ENCODE data around the gene EFR3B. TPM values are rescaled to one million over a fixed set of nuclear protein-coding genes. Genes with fewer than 3 reads are reported as not detected.
"Not testable (repeated sequence)": the region's sequence is repeated elsewhere in the genome, so short reads cannot be mapped to it uniquely, and the experiment has no call there.

The EFR3B gene, protein sequence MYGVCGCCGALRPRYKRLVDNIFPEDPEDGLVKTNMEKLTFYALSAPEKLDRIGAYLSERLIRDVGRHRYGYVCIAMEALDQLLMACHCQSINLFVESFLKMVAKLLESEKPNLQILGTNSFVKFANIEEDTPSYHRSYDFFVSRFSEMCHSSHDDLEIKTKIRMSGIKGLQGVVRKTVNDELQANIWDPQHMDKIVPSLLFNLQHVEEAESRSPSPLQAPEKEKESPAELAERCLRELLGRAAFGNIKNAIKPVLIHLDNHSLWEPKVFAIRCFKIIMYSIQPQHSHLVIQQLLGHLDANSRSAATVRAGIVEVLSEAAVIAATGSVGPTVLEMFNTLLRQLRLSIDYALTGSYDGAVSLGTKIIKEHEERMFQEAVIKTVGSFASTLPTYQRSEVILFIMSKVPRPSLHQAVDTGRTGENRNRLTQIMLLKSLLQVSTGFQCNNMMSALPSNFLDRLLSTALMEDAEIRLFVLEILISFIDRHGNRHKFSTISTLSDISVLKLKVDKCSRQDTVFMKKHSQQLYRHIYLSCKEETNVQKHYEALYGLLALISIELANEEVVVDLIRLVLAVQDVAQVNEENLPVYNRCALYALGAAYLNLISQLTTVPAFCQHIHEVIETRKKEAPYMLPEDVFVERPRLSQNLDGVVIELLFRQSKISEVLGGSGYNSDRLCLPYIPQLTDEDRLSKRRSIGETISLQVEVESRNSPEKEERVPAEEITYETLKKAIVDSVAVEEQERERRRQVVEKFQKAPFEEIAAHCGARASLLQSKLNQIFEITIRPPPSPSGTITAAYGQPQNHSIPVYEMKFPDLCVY
- total RNA-seq = 1 to 10 TPM; 1.0 to 1.1 TPM

DNA sequence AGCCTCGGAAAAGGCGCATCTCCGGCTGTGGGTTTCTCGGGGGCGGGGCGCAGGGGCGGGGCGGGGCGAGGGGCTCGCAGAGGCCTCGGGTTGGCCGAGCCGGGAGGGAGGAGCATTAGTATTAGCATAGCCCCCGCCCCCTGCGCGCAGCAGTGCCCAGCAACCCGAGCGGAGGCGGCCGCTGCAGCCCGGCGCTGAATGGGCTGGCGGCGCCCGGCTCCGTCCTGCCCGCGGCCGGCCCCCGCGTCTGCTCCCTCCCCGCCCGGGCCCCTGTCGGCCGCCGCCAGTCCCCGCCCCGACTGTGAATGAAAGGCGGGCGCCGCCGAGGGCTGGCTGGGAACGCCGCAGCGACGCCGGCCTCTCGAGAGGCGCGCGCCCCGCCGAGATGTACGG, at the start of gene EFR3B:
TSS of gene EFR3B (plus strand) at position 149 of the 393 bp plus-strand sequence. CDS start at position 386, 237 bp downstream.
- ChIA-PET POLR2A (interaction anchor here (0.6 to 1.4 kb wide), 2 partner anchors 67 to 246 kb away, joined by 3 to 5 read pairs; no protein-coding TSS in a partner anchor), CTCF (interaction anchor here (0.7 to 2.2 kb wide), 3 partner anchors 57 to 88 kb away, joined by 3 to 10 read pairs (median 5); no protein-coding TSS in a partner anchor)
- Mint-ChIP-seq H3K4me1 (peaks cover 32% of the 10 kb centered on the region), H3K36me3 (ENCODE audit: low read depth) (no peaks in the 10 kb centered on the region), H3K9me3 (ENCODE audit: low read depth) (no peaks in the 10 kb centered on the region), H3K27ac (no peak within 1 kb of the TSS), H3K4me3 (peak within 1 kb of the TSS; percentile 71), H3K27me3 (peaks cover 38% of the 10 kb centered on the region)
- intact Hi-C loops (cut with DNase I, micrococcal nuclease) = loop anchor here (1.0 to 10.0 kb wide), 11 partner anchors 60 to 1117 kb away; partner anchors contain the start of genes ATAD2B (in 1 of the 2), CENPO (in 1 of the 2), DNAJC27 (in 1 of the 2) and DTNB (in 1 of the 2)
- ATAC-seq (peak; percentile 84), DNase-seq (peak; percentile 93)

DNA sequence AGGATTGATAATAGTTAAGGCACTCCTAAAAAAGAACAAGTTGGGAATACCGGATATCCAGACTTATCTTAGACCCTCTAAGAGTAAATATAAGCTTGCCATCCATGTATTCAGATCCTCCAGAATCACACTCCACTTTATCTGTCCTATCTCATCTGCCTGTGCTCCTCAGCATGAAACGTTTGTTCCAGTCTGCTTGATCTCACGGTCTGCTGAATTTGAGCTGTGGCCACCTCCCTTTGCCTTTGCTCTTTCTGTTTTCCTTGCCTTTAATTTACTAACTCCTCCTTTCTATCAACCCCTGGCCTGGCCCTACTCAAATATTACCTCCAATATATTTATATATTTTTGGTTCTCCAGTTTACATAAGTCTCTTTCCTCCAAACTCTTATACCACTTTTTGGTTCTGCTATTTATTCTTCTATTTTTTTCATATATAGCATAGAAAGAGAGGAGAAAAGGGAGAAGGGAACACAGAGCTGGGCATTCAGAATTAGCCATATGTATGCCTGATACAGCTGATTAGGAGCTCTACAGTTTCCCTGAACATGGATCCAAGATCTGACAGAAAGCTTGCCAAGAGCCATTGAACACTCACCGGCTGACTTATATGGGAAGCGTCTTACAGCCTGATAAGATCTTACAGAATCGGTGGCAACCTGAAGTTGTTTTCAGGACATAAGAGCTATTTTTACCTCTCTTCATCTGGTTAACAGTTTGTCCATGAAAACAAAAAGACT, 48.3 kb upstream of the EFR3B start:
- POLR2A ChIA-PET = no interaction called here
- ATAC-seq (no peak), DNase-seq (no peak)
- H3K36me3 Mint-ChIP-seq (ENCODE audit: low read depth) = no peaks in the 10 kb centered on the region
- H3K9me3 Mint-ChIP-seq (ENCODE audit: low read depth) = no peaks in the 10 kb centered on the region
- H3K27ac Mint-ChIP-seq = no peak overlapping the region
- H3K27me3 Mint-ChIP-seq = peaks cover 3% of the 10 kb centered on the region
- intact Hi-C loops (cut with DNase I, micrococcal nuclease) = no loop called here
- CTCF ChIA-PET = interaction anchor here (2.9 kb wide), 1 partner anchor 18 kb away, joined by 11 read pairs; no protein-coding TSS in a partner anchor
- no peaks in the 10 kb centered on the region for H3K4me1 Mint-ChIP-seq
- no peak overlapping the region for H3K4me3 Mint-ChIP-seq

- H3K9me3 Mint-ChIP-seq (ENCODE audit: low read depth) = no peaks in the 10 kb centered on the region
- peaks cover 3% of the 10 kb centered on the region for H3K27me3 Mint-ChIP-seq
- DNase-seq (no peak), ATAC-seq (no peak)
- ChIA-PET POLR2A (no interaction called here), CTCF (interaction anchor here (0.5 to 2.9 kb wide), 4 partner anchors 8 to 1170 kb away, joined by 3 to 11 read pairs (median 3); no protein-coding TSS in a partner anchor)
- intact Hi-C loops (cut with DNase I, micrococcal nuclease) = no loop called here
- no peak overlapping the region for H3K27ac Mint-ChIP-seq
- no peaks in the 10 kb centered on the region for H3K36me3 Mint-ChIP-seq (ENCODE audit: low read depth)
- no peak overlapping the region for H3K4me3 Mint-ChIP-seq
- no peaks in the 10 kb centered on the region for H3K4me1 Mint-ChIP-seq
Observed at GRCh38 chr2:24994146-24994724, 47.6 kb upstream of the EFR3B start.

GRCh38 chr2:24999097-24999496, 42.8 kb upstream of the EFR3B start:
- ATAC-seq; H3K4me1 Mint-ChIP-seq; H3K36me3 Mint-ChIP-seq (ENCODE audit: low read depth); H3K9me3 Mint-ChIP-seq (ENCODE audit: low read depth); intact Hi-C loops (cut with DNase I, micrococcal nuclease); POLR2A ChIA-PET; H3K4me3 Mint-ChIP-seq; DNase-seq; H3K27ac Mint-ChIP-seq; H3K27me3 Mint-ChIP-seq: not testable (repeated sequence)
- CTCF ChIA-PET = interaction anchor here (0.6 kb wide), 1 partner anchor 113 kb away, joined by 3 read pairs; no protein-coding TSS in a partner anchor

GRCh38 chr2:25000036-25000435, 41.8 kb upstream of the EFR3B start:
- Mint-ChIP-seq H3K4me3 (no peak overlapping the region), H3K4me1 (no peaks in the 10 kb centered on the region), H3K36me3 (ENCODE audit: low read depth) (no peaks in the 10 kb centered on the region), H3K9me3 (ENCODE audit: low read depth) (no peaks in the 10 kb centered on the region), H3K27me3 (peaks cover 8% of the 10 kb centered on the region), H3K27ac (no peak overlapping the region)
- ChIA-PET POLR2A (no interaction called here), CTCF (no interaction called here)
- ATAC-seq (no peak), DNase-seq (no peak)
- intact Hi-C loops (cut with DNase I, micrococcal nuclease) = no loop called here

DNA sequence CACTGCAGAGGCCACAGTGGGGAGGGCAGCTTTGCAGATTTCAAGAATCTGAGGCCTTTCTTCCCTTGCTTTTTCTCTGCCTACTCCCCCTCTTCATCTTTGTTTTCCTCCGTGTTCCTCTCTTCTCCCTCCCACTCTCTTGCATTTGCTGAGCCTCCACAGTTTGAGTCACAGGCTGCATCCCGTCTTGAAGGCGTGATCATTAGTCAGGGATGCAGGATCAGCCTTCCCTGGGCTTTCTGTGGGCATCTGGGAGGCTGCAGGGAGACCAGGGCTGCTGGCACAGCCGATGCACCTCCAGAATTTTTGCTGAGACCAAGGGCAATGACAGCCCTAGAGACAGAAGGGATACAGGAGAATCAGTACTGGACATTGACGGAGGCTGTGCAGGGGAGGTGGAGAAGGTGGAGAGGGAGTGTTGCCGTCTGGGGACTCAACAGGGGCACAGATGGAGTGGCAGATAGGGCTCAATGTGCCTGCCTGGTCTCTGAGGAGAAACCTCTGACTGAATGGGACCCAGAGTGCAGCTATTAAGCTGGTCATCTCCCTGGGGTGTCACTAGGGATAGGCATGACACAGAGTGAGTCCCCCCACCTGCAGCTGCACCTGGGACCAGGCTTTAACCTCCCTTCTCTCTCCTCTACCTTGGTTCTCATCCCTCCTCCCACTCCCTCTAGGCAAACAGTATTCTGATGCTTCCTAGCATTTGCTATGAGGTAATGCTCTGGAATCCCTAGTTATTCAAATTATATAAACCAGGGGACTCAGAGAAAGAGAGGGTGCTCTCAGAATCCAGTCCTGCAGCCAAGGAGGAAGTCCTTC, 41.2 kb upstream of the EFR3B start:
- intact Hi-C loops (cut with DNase I, micrococcal nuclease) = no loop called here
- ATAC-seq = no peak
- CTCF ChIA-PET = no interaction called here

GRCh38 chr2:25001325-25001637, 40.6 kb upstream of the EFR3B start:
- ChIA-PET POLR2A (no interaction called here), CTCF (no interaction called here)
- ATAC-seq (no peak), DNase-seq (no peak)
- no peaks in the 10 kb centered on the region for H3K4me1 Mint-ChIP-seq
- H3K4me3 Mint-ChIP-seq = no peak overlapping the region
- intact Hi-C loops (cut with DNase I, micrococcal nuclease) = no loop called here
- no peak overlapping the region for H3K27ac Mint-ChIP-seq
- H3K27me3 Mint-ChIP-seq = peaks cover 8% of the 10 kb centered on the region
- H3K9me3 Mint-ChIP-seq (ENCODE audit: low read depth) = no peaks in the 10 kb centered on the region
- no peaks in the 10 kb centered on the region for H3K36me3 Mint-ChIP-seq (ENCODE audit: low read depth)

More for the DNA sequence above, 41.2 kb upstream of the EFR3B start:
- POLR2A ChIA-PET = no interaction called here
- no peaks in the 10 kb centered on the region for H3K9me3 Mint-ChIP-seq (ENCODE audit: low read depth)
- H3K4me3 Mint-ChIP-seq = no peak overlapping the region
- DNase-seq = no peak
- H3K27ac Mint-ChIP-seq = no peak overlapping the region
- peaks cover 8% of the 10 kb centered on the region for H3K27me3 Mint-ChIP-seq
- no peaks in the 10 kb centered on the region for H3K4me1 Mint-ChIP-seq
- H3K36me3 Mint-ChIP-seq (ENCODE audit: low read depth) = no peaks in the 10 kb centered on the region

- DNase-seq (no peak), ATAC-seq (no peak)
- CTCF ChIA-PET = no interaction called here
- no peaks in the 10 kb centered on the region for H3K36me3 Mint-ChIP-seq (ENCODE audit: low read depth)
- H3K4me3 Mint-ChIP-seq = no peak overlapping the region
- intact Hi-C loops (cut with DNase I, micrococcal nuclease) = no loop called here
- no peak overlapping the region for H3K27ac Mint-ChIP-seq
- no peaks in the 10 kb centered on the region for H3K9me3 Mint-ChIP-seq (ENCODE audit: low read depth)
- POLR2A ChIA-PET = no interaction called here
- no peaks in the 10 kb centered on the region for H3K4me1 Mint-ChIP-seq
- peaks cover 8% of the 10 kb centered on the region for H3K27me3 Mint-ChIP-seq
Observed at GRCh38 chr2:25002066-25002465, 39.8 kb upstream of the EFR3B start.

DNA sequence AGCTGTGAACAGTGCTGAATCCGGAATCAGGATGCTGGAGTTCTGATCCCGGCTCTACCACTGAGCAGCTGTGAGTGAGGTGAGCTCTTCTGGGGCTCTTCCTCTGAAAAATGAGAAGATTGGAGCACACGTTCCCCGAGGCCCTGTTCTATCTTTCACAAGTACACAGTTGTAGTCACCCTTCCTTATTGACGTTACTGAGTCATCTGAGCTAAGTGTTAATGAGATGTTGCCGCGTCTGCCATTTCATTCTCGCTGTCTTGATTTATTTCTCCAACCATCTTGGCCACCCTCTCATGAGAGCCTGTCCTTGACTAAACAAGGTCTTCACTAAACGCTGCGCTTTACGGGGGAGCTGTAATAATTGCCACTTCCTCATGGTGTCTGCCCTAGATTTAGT, 31.9 kb upstream of the EFR3B start:
- CTCF ChIA-PET = interaction anchor here (0.7 to 0.9 kb wide), 3 partner anchors 28 to 387 kb away, joined by 3 to 4 read pairs (median 3); no protein-coding TSS in a partner anchor
- Mint-ChIP-seq H3K4me3 (no peak overlapping the region), H3K27ac (no peak overlapping the region), H3K4me1 (no peaks in the 10 kb centered on the region), H3K36me3 (ENCODE audit: low read depth) (no peaks in the 10 kb centered on the region), H3K27me3 (no peaks in the 10 kb centered on the region), H3K9me3 (ENCODE audit: low read depth) (no peaks in the 10 kb centered on the region)
- no peak for DNase-seq
- POLR2A ChIA-PET = no interaction called here
- intact Hi-C loops (cut with DNase I, micrococcal nuclease) = no loop called here
- no peak for ATAC-seq

DNA sequence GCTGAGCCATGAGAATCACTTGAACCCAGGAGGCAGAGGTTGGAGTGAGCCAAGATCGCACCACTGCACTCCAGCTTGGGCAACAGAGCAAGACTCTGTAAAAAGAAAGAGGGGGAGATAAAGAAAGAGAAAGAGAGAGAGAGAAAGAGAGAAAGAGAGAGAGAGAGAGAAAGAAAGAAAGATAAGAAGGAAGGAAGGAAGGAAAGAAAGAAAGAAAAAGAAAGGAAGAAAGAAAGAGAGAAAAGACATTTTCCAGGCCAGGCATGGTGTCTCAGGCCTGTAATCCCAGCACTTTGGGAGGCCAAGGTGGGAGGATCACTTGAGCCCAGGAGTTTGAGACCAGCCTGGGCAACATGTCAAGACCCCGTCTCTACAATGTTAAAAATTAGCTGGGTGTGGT, 30.5 kb upstream of the EFR3B start:
- intact Hi-C loops (cut with DNase I, micrococcal nuclease); H3K36me3 Mint-ChIP-seq (ENCODE audit: low read depth); DNase-seq; H3K27ac Mint-ChIP-seq; H3K4me3 Mint-ChIP-seq; POLR2A ChIA-PET; H3K9me3 Mint-ChIP-seq (ENCODE audit: low read depth); H3K4me1 Mint-ChIP-seq; H3K27me3 Mint-ChIP-seq; ATAC-seq: not testable (repeated sequence)
- CTCF ChIA-PET = interaction anchor here (1.3 kb wide), 1 partner anchor 11 kb away, joined by 3 read pairs; no protein-coding TSS in a partner anchor
